ENCODE results near the gene KDM2B.

DNA sequence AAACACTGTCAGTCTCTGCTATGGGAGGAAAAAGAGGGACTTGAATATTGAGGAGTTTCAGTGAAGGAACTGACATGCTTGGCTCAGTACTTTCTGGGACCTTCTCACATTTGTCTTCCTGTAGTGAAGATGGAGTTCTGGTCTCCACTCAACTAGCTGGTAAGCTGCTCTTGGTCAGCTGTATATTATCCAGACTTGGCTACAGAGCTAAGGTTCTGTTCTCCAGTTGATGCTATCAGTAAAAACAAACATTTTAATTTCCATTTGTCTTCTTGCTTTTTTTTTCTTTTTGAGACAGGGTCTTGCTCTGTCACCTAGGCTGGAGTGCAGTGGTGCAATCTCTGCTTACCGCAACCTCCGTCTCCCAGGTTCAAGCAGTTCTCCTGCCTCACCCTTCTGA lies 175.6 kb downstream of the KDM2B start:
- TF ChIP-seq POLR2A (IDR thresholded peaks at IDR 0.05; ENCODE audit: low read length) (no peak), GATA1 (IDR thresholded peaks at IDR 0.05; ENCODE audit: low read depth, low read length) (no peak)
